Left colon (tissue), 2 donors: ENCODE measurements around the gene DEFB131A. TPM values are rescaled to one million over a fixed set of nuclear protein-coding genes. Genes with fewer than 3 reads are reported as not detected.
"Not testable (repeated sequence)": the region's sequence is repeated elsewhere in the genome, so short reads cannot be mapped to it uniquely, and the experiment has no call there.

Source experiments
- ATAC-seq: fragments of 200-7000 bp; cut with Tn5 transposase; one replicate; pipeline ENCODE4 v1.9.1; 2020; ENCODE audit warnings: mild to moderate bottlenecking, moderate library complexity
- DNase-seq, 2 donors: peaks; one replicate each; pipeline ENCODE4 v3.0.0-alpha.2; 2020
- intact Hi-C, 2 donors: fragments of 100-400 bp; cut with DNase I in 1 of 2; cut with micrococcal nuclease in 1 of 2; formaldehyde crosslinking; loops; one replicate each; pipeline versions ENCODE4 v1.11.2 to v1.14.0; 2022; cut with DNase I, micrococcal nuclease
- long read RNA-seq: library from polyadenylated mRNA; unstranded; transcript quantifications from one replicate; pipeline ENCODE4 v2.0.0, GENCODE V29; 2021
- total RNA-seq, 2 donors: library from RNA; stranded (reverse); fragmentation: NEBNext Ultra II Directional; extraction: Animal tissue kit (Norgen Biotek cat#: 25700); gene quantifications; one replicate each; pipeline ENCODE4 v1.2.1, GENCODE V29; 2021
- donor health status: DM: no; HTN: no; CAD: no.
- donor health status: DM: yes; HTN: yes; CAD: no.

Gene DEFB131A
- total RNA-seq = not detected
- long read RNA-seq = 0 reads

GRCh38 chr4:9444114-9444513 lies at the start of gene DEFB131A:
DEFB131A (plus strand) TSS chr4:9444414; CDS start chr4:9444534, 120 bp downstream.
- ATAC-seq = peak; percentile 59
- intact Hi-C loops, DNase-seq: not testable (repeated sequence)

DNA sequence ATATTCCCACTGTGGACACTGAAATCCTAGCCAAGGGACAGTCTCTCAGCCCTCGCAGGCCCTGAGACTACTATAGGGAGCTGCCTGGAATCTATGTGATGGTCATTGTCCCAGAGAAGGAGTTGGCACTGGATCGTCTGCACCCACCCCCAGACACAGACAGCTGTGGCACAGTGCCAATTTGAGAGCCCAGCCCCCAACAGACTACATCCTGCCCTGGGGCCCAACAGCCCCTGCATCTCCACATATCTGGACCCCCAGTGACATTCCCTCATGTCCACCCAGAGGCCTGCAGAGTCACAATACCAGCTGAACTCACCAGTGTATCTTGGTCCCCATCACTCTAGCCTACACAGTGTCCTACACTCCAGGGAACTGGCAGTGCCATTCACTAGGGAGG lies 38.4 kb upstream of the DEFB131A start:
- DNase-seq, ATAC-seq, intact Hi-C loops: not testable (repeated sequence)

- intact Hi-C loops, DNase-seq, ATAC-seq: not testable (repeated sequence)
Measured at GRCh38 chr4:9406491-9406890, 37.7 kb upstream of the DEFB131A start.

- ATAC-seq (no peak), DNase-seq (no peak)
- intact Hi-C loops = no loop called here
Measured at GRCh38 chr4:9409793-9410192, 34.4 kb upstream of the DEFB131A start.

DNA sequence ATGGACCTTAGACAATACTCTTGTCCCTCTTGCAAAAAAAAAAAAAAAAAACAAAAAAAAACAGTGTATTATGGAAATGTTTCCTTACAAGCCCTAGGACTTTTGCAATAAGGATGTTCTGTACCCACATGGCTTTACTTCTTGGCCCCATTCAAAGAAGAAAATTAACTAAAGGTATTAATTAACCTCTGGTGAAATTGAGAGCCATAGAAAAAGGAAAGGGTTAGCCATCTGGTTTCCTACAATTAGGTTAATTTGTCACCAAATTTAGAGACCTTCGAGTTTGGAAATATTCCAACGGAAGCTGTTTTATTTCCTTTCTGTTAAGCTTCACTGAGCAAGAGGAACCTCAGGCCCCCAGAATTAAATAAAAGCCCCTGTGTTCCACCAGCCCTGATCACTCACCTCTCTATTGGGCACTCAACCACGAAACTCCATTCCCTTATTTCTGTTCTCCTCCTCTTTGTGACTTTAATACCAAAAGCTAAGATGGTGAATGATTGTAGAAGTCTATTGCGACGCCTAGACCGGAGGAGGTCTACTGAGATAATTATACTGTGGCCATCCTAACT lies 22.2 kb upstream of the DEFB131A start:
- ATAC-seq, intact Hi-C loops, DNase-seq: not testable (repeated sequence)

GRCh38 chr4:9425916-9426315 lies 18.3 kb upstream of the DEFB131A start:
- DNase-seq, intact Hi-C loops, ATAC-seq: not testable (repeated sequence)

DNA sequence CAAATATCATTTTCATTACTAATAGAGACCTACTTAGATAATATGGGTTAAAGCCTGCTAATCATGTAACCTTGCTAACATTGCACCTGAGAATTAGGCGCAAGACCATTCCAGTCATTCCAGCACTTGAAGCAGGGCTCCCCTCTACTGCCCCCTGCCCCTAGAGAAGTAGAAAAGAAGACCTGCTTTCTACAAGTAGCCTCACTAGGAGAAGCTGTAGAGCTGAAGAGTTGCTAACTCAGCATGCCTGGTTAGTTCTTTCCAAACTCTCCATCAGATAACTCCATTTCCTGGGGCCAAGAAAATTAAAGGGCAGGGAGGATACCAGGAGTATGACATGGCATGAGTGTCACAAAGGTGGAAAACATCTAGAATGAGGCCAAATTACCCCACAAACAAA lies 14.2 kb upstream of the DEFB131A start:
- intact Hi-C loops, DNase-seq, ATAC-seq: not testable (repeated sequence)

DNA sequence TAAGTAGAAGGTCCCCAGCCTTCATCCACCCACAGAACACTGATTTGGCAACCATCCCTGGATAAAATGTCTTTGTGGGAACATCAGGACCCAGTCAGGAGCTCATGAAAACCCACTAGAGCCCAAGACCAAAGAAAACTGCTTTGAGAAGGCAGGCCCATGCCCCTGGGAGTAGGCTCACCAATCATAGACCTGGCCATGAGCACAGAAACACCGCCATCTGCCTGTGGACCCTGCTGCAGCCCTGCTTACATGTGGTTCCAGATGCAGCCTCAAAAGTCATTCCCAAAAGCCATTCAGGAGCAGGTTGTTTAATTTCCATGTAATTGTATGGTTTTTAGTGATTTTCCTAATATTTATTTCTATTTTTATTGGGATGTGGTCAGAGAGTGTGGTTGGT lies 10.9 kb upstream of the DEFB131A start:
- ATAC-seq, DNase-seq, intact Hi-C loops: not testable (repeated sequence)

DNA sequence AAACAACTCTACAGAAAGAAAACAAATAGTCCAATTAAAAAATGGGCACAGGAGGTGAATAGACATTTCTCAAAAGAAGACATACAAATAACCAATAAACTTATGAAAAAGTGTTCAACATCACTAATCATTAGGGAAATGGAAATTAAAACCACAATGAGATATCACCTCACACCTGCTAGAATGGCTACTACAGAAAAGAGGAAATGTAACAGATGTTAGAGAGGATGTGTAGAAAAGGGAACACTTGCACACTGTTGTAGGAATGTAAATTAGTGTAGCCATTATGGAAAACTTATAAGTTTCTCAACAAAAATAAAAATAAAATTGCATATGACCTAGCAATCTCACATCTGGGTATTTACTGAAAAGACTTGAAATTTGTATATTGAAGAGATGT lies 7.5 kb upstream of the DEFB131A start:
- intact Hi-C loops, DNase-seq, ATAC-seq: not testable (repeated sequence)

GRCh38 chr4:9442355-9442754 lies 1.9 kb upstream of the DEFB131A start:
- ATAC-seq, DNase-seq, intact Hi-C loops: not testable (repeated sequence)

DNA sequence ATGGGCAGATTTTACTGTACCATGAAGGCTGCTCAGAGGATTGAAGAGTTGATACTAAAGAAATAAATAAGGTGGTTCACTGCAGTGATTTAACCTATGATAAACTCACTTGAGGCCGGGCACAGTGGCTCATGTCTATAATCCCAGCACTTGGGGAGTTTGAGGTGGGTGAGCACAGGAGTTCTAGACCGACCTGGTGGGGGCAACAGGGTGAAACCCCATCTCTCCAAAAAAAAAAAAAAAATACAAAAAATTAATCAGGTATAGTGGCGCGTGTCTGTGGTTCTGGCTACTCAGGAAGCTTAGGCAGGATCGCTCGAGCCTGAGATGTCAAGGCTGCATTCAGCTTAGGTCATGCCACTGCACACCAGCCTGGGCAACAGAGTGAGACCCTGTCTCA lies 467 bp downstream of the DEFB131A start:
- DNase-seq, ATAC-seq, intact Hi-C loops: not testable (repeated sequence)

DNA sequence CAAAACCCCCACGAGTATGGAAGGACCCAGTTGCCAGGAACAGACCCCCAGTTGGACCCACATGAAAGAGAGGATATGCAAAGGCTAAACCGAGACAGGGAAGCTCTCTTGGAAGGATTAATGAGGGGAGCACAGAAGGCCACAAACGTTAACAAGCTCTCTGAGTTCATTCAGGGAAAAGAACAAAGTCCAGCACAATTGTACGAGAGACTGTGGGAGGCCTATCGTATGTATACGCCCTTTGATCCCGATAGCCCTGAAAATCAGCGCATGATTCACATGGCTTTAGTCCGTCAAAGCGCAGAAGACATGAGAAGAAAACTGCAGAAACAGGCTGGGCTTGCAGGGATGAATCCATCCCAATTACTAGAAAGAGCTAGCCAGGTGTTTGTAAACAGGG lies 8.0 kb downstream of the DEFB131A start:
- intact Hi-C loops = not testable (repeated sequence)
- peak; percentile 51 for ATAC-seq
- peak in 1 of 2 donors; percentile 11 for DNase-seq

DNA sequence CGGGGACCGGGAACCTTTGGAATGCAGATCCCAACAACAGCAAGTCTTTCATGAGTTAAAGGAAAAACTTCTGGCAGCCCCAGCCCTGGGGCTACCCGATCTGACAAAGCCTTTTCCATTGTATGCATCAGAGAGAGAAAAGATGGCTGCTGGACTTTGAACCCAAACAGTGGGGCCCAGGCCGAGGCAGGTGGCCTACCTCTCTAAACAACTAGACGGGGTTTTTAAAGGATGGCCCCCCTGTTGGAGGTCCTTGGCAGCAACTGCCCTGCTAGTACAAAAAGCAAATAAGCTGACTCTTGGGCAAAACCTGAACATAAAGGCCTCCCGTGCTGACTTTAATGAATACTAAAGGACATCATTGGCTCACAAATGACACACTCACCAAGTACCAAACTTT lies 10.1 kb downstream of the DEFB131A start:
- ATAC-seq, intact Hi-C loops, DNase-seq: not testable (repeated sequence)

- DNase-seq, intact Hi-C loops, ATAC-seq: not testable (repeated sequence)
Measured at GRCh38 chr4:9455046-9455445, 10.8 kb downstream of the DEFB131A start.

- DNase-seq, intact Hi-C loops, ATAC-seq: not testable (repeated sequence)
Measured at GRCh38 chr4:9479466-9479865, 35.3 kb downstream of the DEFB131A start.

GRCh38 chr4:9480066-9480465 lies 35.9 kb downstream of the DEFB131A start:
- ATAC-seq, DNase-seq, intact Hi-C loops: not testable (repeated sequence)

DNA sequence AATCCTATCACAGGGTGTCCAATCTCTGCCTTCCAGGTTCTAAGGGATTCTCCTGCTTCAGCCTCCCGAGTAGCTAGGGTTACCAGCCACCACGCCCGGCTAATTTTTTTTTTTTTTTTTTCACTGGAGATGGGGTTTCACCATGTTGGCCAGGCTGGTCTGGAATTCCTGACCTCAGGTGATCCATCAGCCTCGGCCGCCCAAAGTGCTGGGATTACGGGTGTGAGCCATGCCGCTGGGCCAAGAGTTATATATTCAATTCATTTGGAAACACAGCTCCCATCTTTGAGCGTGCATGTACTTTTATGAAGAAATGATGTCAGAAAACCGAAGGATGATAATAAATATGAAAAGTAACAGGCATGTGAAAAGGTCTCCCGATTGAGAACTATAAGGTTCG lies 38.7 kb downstream of the DEFB131A start:
- intact Hi-C loops, DNase-seq, ATAC-seq: not testable (repeated sequence)

- ATAC-seq, intact Hi-C loops, DNase-seq: not testable (repeated sequence)
Measured at GRCh38 chr4:9483682-9484081, 39.5 kb downstream of the DEFB131A start.

DNA sequence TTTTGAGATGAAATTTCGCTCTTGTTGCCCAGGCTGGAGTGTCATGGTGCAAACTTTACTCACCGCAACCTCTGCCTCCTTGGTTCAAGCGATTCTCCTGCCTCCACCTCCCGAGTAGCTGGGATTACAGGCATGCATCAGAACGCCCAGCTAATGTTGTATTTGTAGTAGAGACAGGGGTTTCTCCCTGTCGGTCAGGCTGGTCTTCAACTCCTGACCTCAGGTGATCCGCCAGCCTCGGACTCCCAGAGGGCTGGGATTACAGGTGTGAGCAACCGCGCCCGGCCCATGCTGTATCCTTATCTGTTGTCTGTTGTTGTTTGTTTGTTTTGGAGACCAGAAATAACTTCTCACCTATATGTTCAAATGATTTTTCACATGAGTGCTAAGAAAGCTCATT lies 42.7 kb downstream of the DEFB131A start:
- intact Hi-C loops, ATAC-seq, DNase-seq: not testable (repeated sequence)

DNA sequence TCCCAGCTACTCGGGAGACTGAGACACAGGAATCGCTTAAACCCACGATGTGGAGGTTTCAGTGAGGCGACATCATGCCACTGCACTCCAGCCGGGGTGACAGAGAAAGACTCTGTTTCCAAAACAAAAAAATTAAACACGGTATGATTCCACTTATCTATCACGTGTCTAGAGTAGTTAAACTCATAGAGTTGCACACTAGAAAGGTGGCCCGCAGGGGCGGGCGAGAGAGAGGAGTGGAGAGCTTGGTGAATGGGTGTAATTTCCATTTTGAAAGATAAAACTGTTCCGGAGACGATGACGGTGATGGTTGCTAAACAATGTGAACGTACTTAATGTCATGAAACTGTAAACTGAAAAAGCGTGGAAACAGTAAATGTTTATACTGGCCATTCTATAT lies 44.6 kb downstream of the DEFB131A start:
- intact Hi-C loops, ATAC-seq, DNase-seq: not testable (repeated sequence)
